ENCODE data around the gene MEX3B.

DNA sequence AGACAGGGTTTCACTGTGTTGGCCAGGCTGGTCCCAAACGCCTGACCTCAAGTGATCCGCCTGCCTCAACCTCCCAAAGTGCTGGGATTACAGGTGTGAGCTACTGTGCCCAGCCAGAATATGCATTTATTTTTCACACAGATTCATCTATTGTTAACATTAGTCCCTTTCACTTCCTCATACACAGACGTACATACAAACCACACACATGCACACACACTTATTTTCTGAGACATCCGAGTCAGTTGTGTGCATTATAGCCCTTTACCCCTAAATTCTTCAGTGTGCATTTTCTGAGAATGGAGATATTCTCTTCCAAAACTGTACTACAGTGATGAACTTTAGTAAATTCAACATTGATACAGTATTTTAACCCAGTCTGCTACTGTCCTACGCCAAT is 15.0 kb upstream of the MEX3B start:
- no peak for TF ChIP-seq CTCF (IDR thresholded peaks at IDR 0.05; ENCODE audit: insufficient read depth, low read length, poor library complexity, severe bottlenecking)
- TF ChIP-seq EZH2phosphoT487 (conservative IDR thresholded peaks at IDR 0.05; ENCODE audit: low read length), result no peak

Measured in SU-DHL-6 (cell line).